ENCODE measurements around the gene TEAD1.

DNA sequence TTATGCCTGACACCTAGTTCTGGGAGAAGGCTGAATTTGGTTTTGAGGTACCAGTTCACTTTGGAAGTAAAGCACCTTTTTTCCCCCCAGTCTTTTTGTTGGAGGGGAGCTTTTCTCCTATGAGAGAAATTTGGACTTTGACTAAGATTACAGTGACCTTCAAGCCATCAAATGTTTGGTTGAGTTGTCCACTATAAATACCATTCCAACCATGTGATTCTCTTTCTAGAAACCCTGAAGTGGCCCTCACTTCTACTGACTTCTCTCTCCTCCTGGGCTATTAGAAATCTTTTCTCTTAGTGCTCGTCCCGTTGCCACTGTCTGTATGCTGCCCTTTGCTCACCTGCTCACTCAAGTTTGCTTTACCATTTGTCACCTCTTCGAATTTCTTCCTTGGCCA, 82.6 kb downstream of the TEAD1 start:
- TF ChIP-seq EP300 (IDR thresholded peaks at IDR 0.05) (no peak), POLR2A (IDR thresholded peaks at IDR 0.05) (no peak)
- TF ChIP-seq, protein P1, sequence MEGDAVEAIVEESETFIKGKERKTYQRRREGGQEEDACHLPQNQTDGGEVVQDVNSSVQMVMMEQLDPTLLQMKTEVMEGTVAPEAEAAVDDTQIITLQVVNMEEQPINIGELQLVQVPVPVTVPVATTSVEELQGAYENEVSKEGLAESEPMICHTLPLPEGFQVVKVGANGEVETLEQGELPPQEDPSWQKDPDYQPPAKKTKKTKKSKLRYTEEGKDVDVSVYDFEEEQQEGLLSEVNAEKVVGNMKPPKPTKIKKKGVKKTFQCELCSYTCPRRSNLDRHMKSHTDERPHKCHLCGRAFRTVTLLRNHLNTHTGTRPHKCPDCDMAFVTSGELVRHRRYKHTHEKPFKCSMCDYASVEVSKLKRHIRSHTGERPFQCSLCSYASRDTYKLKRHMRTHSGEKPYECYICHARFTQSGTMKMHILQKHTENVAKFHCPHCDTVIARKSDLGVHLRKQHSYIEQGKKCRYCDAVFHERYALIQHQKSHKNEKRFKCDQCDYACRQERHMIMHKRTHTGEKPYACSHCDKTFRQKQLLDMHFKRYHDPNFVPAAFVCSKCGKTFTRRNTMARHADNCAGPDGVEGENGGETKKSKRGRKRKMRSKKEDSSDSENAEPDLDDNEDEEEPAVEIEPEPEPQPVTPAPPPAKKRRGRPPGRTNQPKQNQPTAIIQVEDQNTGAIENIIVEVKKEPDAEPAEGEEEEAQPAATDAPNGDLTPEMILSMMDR (IDR thresholded peaks at IDR 0.05) = no peak

Measured in tibial nerve (tissue), 4 donors.